GM12878 (cell line): ENCODE measurements around the gene OXER1. TPM values are rescaled to one million over a fixed set of nuclear protein-coding genes. Genes with fewer than 3 reads are reported as not detected.

Experiments used
- BACH1 ChIP-seq: fragments of 450-650 bp; IDR thresholded peaks from 2 replicates; pipeline ENCODE4 v1.6.1; 2017; ENCODE audit warnings: mild to moderate bottlenecking, borderline replicate concordance
- BHLHE40 ChIP-seq, 2 experiments: fragments of 450-650 bp in 1 of 2; IDR thresholded peaks; 2 replicates each; pipeline ENCODE4 v1.6.1; 2011 to 2017; ENCODE audit warnings: low read depth in 2 of 2, borderline replicate concordance in 1 of 2, improper control_type of control experiment in 1 of 2, low read length in 1 of 2, mild to moderate bottlenecking in 1 of 2
- BRCA1 ChIP-seq: IDR thresholded peaks from 2 replicates; pipeline ENCODE4 v1.6.1; 2011; ENCODE audit warnings: low read depth, low read length, improper control_type of control experiment
- E2F8 ChIP-seq: fragments of 450-650 bp; IDR thresholded peaks from 2 replicates; pipeline ENCODE4 v1.6.1; 2018; ENCODE audit warnings: mild to moderate bottlenecking, low read depth, moderate library complexity; ENCODE audit not compliant: partially characterized antibody
- EP300 ChIP-seq, 2 experiments: fragments of 150-350 bp in 1 of 2; IDR thresholded peaks; 2 replicates each; pipeline ENCODE4 v1.6.1; 2011 to 2012; ENCODE audit warnings: low read depth in 2 of 2, low read length in 2 of 2, borderline replicate concordance in 1 of 2, improper control_type of control experiment in 1 of 2, inconsistent platforms in 1 of 2; ENCODE audit not compliant: control insufficient read depth in 1 of 2
- NKRF ChIP-seq: fragments of 450-650 bp; conservative IDR thresholded peaks from 2 replicates; pipeline ENCODE4 v1.6.1; 2017; ENCODE audit warnings: mild to moderate bottlenecking, moderate library complexity
- NR2C2 ChIP-seq: IDR thresholded peaks from 2 replicates; pipeline ENCODE4 v1.6.1; 2011; ENCODE audit warnings: borderline replicate concordance, low read depth; ENCODE audit not compliant: control insufficient read depth, insufficient read length
- SIX5 ChIP-seq: IDR thresholded peaks from 2 replicates; pipeline ENCODE4 v1.6.1; 2011; ENCODE audit warnings: mild to moderate bottlenecking, low read depth, low read length, moderate library complexity; ENCODE audit not compliant: severe bottlenecking
- ZBTB11 ChIP-seq: fragments of 450-650 bp; formaldehyde crosslinking; IDR thresholded peaks from 2 replicates; pipeline ENCODE4 v1.5.0; 2022; ENCODE audit warnings: mild to moderate bottlenecking, missing genetic modification characterization
- polyA plus RNA-seq, 11 experiments: library from polyadenylated mRNA; depleted of rRNA in 4 of 11; unstranded in 6 of 11; stranded (reverse) in 5 of 11; fragments of >200 nt; fragmentation: Nextera tagmentation in 4 of 11; fragmentation: Illumina TruSeq in 1 of 11; extraction: Ambion mirVana in 4 of 11; extraction: Trizol in 1 of 11; gene quantifications; 1 replicate in 1 of 11; 2 replicates in 10 of 11; pipeline versions ENCODE4 v1.2.1 to v1.2.3, GENCODE V29; 2011 to 2016; ENCODE audit warnings: inconsistent platforms in 2 of 11, missing spikeins in 2 of 11, low read depth in 1 of 11
- total RNA-seq, 4 experiments: library from RNA; depleted of rRNA in 3 of 4; stranded (reverse); fragments of >200 nt in 3 of 4; fragmentation: Illumina TruSeq in 1 of 4; extraction: Trizol in 1 of 4; gene quantifications; 2 replicates each; pipeline versions ENCODE4 v1.2.1 to v1.2.3, GENCODE V29; 2013 to 2021
- TF ChIP-seq, protein P1 (sequence below): IDR thresholded peaks from 2 replicates; pipeline ENCODE4 v1.6.1; 2012; ENCODE audit warnings: low read depth, low read length, improper control_type of control experiment
- TF ChIP-seq, protein P2 (sequence below): fragments of 450-650 bp; formaldehyde crosslinking; IDR thresholded peaks from 2 replicates; pipeline ENCODE4 v1.4.0; 2022; ENCODE audit warnings: mild to moderate bottlenecking, moderate library complexity

Gene OXER1
- total and polyA plus RNA-seq, 10 of the 15 experiments (the other 5 are each of a cell fraction or from before 2014, with no cell fraction given): 0.11 to 8.6 (median 3.3) TPM

- TF ChIP-seq ZBTB11 (CRISPR knock-in tag) (no peak), NR2C2 (no peak), E2F8 (no peak), NKRF (0 out of 2 replicates have a peak, but pooled peaks have one; percentile 28), EP300 (IDR thresholded peaks at IDR 0.05; ENCODE audit: borderline replicate concordance in 1 of 2, control insufficient read depth in 1 of 2, low read depth in 2 of 2, low read length in 2 of 2) (no peak), BRCA1 (no peak), SIX5 (no peak), BHLHE40 (IDR thresholded peaks at IDR 0.05; ENCODE audit: borderline replicate concordance in 1 of 2, low read depth in 2 of 2, low read length in 1 of 2) (no peak), BACH1 (no peak)
- TF ChIP-seq, protein P1, sequence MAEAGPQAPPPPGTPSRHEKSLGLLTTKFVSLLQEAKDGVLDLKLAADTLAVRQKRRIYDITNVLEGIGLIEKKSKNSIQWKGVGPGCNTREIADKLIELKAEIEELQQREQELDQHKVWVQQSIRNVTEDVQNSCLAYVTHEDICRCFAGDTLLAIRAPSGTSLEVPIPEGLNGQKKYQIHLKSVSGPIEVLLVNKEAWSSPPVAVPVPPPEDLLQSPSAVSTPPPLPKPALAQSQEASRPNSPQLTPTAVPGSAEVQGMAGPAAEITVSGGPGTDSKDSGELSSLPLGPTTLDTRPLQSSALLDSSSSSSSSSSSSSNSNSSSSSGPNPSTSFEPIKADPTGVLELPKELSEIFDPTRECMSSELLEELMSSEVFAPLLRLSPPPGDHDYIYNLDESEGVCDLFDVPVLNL: no peak
- TF ChIP-seq, protein P2, sequence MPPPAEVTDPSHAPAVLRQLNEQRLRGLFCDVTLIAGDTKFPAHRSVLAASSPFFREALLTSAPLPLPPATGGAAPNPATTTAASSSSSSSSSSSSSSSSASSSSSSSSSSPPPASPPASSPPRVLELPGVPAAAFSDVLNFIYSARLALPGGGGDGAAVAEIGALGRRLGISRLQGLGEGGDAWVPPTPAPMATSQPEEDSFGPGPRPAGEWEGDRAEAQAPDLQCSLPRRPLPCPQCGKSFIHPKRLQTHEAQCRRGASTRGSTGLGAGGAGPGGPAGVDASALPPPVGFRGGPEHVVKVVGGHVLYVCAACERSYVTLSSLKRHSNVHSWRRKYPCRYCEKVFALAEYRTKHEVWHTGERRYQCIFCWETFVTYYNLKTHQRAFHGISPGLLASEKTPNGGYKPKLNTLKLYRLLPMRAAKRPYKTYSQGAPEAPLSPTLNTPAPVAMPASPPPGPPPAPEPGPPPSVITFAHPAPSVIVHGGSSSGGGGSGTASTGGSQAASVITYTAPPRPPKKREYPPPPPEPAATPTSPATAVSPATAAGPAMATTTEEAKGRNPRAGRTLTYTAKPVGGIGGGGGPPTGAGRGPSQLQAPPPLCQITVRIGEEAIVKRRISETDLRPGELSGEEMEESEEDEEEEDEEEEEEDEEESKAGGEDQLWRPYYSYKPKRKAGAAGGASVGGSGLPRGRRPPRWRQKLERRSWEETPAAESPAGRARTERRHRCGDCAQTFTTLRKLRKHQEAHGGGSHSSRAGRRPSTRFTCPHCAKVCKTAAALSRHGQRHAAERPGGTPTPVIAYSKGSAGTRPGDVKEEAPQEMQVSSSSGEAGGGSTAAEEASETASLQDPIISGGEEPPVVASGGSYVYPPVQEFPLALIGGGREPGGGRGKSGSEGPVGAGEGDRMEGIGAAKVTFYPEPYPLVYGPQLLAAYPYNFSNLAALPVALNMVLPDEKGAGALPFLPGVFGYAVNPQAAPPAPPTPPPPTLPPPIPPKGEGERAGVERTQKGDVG: no peak
These were observed 30.5 kb upstream of the OXER1 start (continued) for GRCh38 chr2:42794271-42795046.
